Effector CD8-positive, alpha-beta T cell (primary cell): ENCODE data around the gene SLC39A7.
"Not testable (repeated sequence)": the region's sequence is repeated elsewhere in the genome, so short reads cannot be mapped to it uniquely, and the experiment has no call there.

Source experiments
- DNase-seq: peaks from one replicate; lab custom pipeline; 2025; lab: John Stamatoyannopoulos, UW

Gene SLC39A7

GRCh38 chr6:33205191-33206026 lies 4.7 kb downstream of the SLC39A7 start:
- DNase-seq: no peak

GRCh38 chr6:33206027-33206863 lies 5.6 kb downstream of the SLC39A7 start:
- no peak for DNase-seq

DNA sequence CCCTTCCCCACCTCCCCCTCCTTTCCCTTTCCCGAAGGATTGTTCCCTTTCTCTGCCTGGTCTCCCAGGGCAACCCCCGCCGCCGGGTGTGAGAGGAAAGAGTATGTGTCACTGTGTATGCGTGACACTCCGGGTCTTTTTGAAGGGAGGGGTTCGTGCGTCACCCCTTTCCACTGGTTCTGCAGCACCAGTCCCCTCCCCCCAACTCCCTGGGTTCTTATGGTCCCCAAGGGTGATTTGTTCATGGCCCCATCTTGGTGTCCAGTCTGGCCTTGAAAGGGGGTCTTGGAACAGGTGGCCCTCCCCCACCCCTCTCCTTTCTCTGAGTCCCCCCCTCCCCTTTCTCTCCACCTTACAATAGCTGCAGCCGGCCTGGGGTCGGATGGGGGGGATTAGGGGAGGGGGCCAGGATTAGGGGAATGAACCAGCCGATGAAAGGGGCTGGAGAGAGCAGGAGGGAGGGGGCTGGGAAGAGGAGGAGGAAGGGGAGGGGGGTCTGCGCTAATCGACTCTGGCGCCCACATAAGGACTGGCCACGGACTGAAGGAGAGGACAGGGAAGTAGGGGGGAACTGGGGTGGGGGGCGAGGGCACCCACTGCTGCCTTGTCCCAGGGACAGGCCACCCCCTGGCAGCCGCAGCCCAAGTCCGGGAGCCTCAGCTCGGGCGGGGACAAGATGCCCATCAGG lies 6.3 kb downstream of the SLC39A7 start:
- DNase-seq: no peak

GRCh38 chr6:33207552-33208090 lies 7.0 kb downstream of the SLC39A7 start:
- DNase-seq: no peak

DNA sequence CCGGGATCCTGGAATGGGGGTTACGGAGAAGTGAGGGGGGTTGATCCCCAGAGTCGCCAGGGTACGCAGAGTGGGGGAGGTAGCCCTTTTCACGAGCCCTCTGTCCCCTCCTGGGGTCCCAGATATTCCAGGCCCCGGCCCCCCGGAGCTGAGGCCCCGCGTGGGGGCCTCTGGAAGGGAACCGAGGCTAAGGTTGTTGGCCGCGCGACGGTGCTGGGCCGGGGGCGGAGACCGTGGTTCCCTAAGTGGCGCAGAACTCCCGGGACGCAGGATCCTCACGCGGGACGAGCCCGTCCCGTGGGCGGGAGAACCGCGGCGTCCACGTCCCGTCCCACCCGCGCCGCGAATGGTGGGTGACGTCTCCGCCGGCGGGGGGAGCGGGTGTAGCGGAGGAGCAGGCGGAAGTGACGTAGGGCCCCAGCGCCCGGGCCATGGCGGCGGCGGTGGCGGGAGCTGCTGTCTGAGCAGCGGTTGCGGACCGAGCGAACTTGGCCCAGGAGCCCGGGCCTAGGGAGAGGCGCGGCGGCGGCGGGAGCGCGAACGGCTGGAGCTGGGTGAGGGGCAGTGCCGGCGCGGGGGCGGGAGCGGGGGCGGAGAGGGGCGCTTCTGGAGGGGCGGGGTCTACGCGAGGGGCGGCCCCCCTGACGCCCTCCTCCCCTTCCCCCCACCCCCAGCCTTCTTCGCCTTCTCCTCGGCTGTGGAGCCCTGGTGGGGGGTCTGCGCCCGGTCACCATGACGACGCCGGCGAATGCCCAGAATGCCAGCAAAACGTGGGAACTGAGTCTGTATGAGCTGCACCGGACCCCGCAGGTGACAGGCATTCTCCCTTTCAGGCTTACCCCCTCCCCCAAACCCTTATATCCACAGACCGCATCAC lies 7.7 kb downstream of the SLC39A7 start, which contains the start of gene RING1:
Gene RING1 (plus strand): TSS at position 410 of the 877 bp plus-strand sequence. CDS start 323 bp downstream, at position 733.
- peak; percentile 77 for DNase-seq

DNA sequence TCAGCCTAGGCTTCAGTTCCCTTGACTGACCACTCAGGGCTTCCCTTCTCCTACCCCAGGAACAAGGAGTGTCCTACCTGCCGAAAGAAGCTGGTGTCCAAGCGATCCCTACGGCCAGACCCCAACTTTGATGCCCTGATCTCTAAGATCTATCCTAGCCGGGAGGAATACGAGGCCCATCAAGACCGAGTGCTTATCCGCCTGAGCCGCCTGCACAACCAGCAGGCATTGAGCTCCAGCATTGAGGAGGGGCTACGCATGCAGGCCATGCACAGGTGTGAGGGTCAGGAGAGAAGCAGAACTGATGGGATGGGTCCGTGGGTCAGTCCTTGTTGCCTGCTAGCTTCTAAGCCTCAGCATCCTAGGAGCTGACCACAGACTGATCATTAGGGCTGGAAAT lies 9.2 kb downstream of the SLC39A7 start:
- DNase-seq: no peak

DNA sequence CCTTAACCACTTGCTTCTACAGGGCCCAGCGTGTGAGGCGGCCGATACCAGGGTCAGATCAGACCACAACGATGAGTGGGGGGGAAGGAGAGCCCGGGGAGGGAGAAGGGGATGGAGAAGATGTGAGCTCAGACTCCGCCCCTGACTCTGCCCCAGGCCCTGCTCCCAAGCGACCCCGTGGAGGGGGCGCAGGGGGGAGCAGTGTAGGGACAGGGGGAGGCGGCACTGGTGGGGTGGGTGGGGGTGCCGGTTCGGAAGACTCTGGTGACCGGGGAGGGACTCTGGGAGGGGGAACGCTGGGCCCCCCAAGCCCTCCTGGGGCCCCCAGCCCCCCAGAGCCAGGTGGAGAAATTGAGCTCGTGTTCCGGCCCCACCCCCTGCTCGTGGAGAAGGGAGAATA lies 10.5 kb downstream of the SLC39A7 start:
- DNase-seq: no peak

- DNase-seq: no peak
Observed at GRCh38 chr6:33211666-33212422, 11.2 kb downstream of the SLC39A7 start.

GRCh38 chr6:33212857-33213165 lies 12.1 kb downstream of the SLC39A7 start:
- DNase-seq: no peak

GRCh38 chr6:33213166-33213988 lies 12.7 kb downstream of the SLC39A7 start:
- DNase-seq: no peak

DNA sequence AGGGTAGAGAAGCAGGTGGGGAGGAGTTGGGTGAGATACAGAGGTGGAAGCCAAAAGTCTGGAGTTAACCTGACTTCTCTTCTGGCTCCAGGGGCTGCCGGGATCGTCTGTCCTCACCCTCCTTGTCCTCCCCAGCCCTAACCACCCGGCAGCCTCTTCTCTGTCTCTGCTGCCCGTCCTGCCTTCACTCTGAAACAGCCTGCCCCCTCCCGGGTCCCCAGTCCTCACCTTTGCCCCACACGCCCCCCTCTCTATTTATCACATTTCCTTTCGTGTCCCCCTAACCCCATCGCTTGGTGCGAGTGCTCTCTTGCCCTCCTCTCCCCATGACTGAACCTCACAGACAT lies 13.3 kb downstream of the SLC39A7 start:
- DNase-seq: no peak

DNA sequence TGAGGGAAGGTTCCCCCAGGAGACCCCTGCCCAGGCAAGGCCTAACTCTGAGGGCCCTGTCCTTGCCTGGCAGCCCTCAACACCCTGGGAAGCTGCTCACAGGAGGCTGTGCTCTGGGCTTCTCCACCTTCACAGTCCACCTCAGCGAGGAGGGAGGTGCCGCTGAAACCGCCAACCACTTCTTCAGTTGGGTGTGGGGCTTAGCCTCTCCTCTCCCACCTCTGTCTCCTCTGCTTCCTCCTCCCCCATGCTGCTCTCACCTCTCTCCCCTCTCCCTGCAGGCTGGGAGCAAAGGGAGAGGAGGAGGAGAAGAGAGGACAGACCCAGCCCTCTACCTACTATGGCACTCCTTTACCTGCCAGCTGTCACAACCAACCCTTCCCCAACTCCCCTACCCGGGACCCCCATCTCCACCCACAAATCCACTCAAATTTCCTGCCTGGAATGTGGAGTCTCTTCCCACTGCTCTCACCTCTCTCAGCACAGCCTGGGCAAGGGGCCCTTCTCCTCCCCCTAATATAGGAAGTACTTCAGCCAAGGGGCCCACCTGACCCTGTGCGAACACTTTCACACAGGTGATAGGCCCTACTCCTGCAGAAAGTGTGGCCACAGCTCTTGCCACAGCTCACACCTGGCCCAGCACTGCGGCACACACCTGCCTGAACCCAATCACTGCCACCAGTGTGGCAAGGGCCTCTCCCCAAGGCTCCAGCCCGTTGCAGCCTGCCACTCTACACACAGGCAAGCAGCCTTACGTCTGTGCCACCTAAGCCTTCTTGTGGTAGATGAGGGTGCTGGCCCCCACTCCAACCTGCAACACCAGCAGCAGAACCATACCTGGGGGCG lies 14.8 kb downstream of the SLC39A7 start:
- DNase-seq: no peak

GRCh38 chr6:33216117-33216649 lies 15.5 kb downstream of the SLC39A7 start:
- DNase-seq: no peak

DNA sequence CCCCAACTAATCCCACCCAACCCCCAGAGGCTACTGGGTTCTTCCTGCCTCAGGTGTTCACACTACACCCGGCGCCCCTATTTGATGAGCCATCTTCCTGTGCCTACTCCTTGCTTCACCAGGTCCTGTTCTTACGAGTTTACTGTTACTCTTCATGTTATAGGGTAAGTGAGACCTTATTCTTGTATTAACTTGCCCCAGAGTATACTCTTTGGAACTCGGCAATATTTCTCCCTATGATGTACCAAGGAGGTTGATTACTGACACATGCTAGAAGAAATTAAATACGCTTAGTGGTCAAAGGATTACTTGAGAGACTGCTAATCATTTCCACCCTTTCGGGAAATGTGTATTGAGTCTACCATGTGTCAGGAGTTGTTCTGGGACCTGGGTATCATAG lies 16.6 kb downstream of the SLC39A7 start:
- DNase-seq: no peak

- DNase-seq: no peak
Observed at GRCh38 chr6:33217681-33218080, 17.0 kb downstream of the SLC39A7 start.

GRCh38 chr6:33226503-33227120 lies 25.9 kb downstream of the SLC39A7 start:
- DNase-seq: not testable (repeated sequence)

DNA sequence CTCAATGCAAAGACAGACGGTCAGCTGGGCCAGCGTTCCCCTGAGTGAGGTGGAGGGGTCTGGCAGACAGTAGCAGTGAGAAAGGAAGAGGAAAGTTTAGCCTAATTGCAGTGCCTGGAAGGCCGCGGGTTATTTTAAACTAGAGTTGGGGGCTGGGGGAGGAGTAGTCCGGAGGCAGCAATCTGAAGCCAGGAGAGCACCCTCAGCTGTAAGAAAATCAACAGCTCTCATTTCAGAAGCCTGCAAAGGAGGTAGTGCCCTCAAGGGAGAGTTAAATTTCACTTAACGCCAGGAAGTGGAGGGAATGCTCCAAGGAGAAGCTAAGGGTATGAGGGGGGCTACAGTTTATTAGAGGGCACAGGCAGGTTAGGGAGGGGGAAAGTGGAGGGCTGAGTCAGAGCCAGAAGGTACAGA lies 34.6 kb downstream of the SLC39A7 start:
- no peak for DNase-seq

GRCh38 chr6:33236328-33236727 lies 35.7 kb downstream of the SLC39A7 start:
- DNase-seq: no peak
